Smooth muscle cell (in vitro differentiated cells): ENCODE results near the gene ZNF528. TPM values are rescaled to one million over a fixed set of nuclear protein-coding genes. Genes with fewer than 3 reads are reported as not detected.
A peak's percentile ranks its signal among the peaks of the same experiment; 100 is the strongest.

Experiments
- DNase-seq: peaks from one replicate; lab custom pipeline; 2025; ENCODE audit not compliant: unreplicated experiment; lab: John Stamatoyannopoulos, UW
- H2AFZ ChIP-seq: fragments of 200-600 bp; sonication (generic); 2 replicates; pipeline ENCODE4 v1.6.0; 2016; ENCODE audit warnings: antibody characterized with exemption, low read depth, mild to moderate bottlenecking
- H3F3A ChIP-seq: fragments of 200-600 bp; sonication (generic); 2 replicates; pipeline ENCODE4 v1.6.0; 2017; ENCODE audit warnings: antibody characterized with exemption, low read depth
- H3K27ac ChIP-seq: fragments of 200-600 bp; sonication (generic); 2 replicates; pipeline ENCODE4 v1.5.1; 2016; ENCODE audit warnings: low read depth, mild to moderate bottlenecking
- H3K27me3 ChIP-seq: fragments of 200-600 bp; sonication (generic); 2 replicates; pipeline ENCODE4 v1.6.1; 2016; ENCODE audit warnings: low read depth, mild to moderate bottlenecking
- H3K36me3 ChIP-seq: fragments of 200-600 bp; sonication (generic); 2 replicates; pipeline ENCODE4 v1.5.1; 2016; ENCODE audit warnings: low read depth
- H3K4me1 ChIP-seq: fragments of 200-600 bp; sonication (generic); 2 replicates; pipeline ENCODE4 v1.5.1; 2016; ENCODE audit warnings: low read depth
- H3K4me2 ChIP-seq: fragments of 200-600 bp; sonication (generic); 2 replicates; pipeline ENCODE4 v1.6.0; 2016; ENCODE audit warnings: mild to moderate bottlenecking
- H3K4me3 ChIP-seq: fragments of 200-600 bp; sonication (generic); 2 replicates; pipeline ENCODE4 v1.5.1; 2016; ENCODE audit warnings: mild to moderate bottlenecking
- H3K79me2 ChIP-seq: fragments of 200-600 bp; sonication (generic); 2 replicates; pipeline ENCODE4 v1.6.0; 2016; ENCODE audit warnings: low read depth, mild to moderate bottlenecking
- H3K9ac ChIP-seq: fragments of 200-600 bp; sonication (generic); 2 replicates; pipeline ENCODE4 v1.6.0; 2016; ENCODE audit warnings: low read depth
- H3K9me3 ChIP-seq: fragments of 200-600 bp; sonication (generic); replicated peaks from 2 replicates; pipeline ENCODE4 v1.5.1; 2016; ENCODE audit warnings: low read depth
- H4K20me1 ChIP-seq: fragments of 200-600 bp; sonication (generic); 2 replicates; pipeline ENCODE4 v1.6.0; 2016; ENCODE audit warnings: low read depth
- CTCF ChIP-seq: fragments of 200-600 bp; sonication (generic); IDR thresholded peaks from 2 replicates; pipeline ENCODE4 v1.5.1; 2017; ENCODE audit warnings: borderline replicate concordance, mild to moderate bottlenecking, antibody characterized with exemption; ENCODE audit not compliant: insufficient read depth, poor library complexity, severe bottlenecking
- WGBS: methylation state at CpG from one replicate; pipeline ENCODE4 v1.1.7; 2016; ENCODE audit warnings: low lambda C conversion rate; 5-methylcytosine and 5-hydroxymethylcytosine counted together
- polyA plus RNA-seq: library from polyadenylated mRNA; unstranded; fragments of >200 nt; fragmentation: Nextera tagmentation; extraction: Ambion mirVana; gene quantifications from 2 replicates; pipeline ENCODE4 v1.2.1, GENCODE V29; 2016
- total RNA-seq: library from RNA; depleted of rRNA; stranded (reverse); fragments of >200 nt; gene quantifications from 2 replicates; pipeline ENCODE4 v1.2.3, GENCODE V29; 2014

Gene ZNF528
- total and polyA plus RNA-seq, 2 experiments from 2014 or later: 16.3 to 21.0 TPM

DNA sequence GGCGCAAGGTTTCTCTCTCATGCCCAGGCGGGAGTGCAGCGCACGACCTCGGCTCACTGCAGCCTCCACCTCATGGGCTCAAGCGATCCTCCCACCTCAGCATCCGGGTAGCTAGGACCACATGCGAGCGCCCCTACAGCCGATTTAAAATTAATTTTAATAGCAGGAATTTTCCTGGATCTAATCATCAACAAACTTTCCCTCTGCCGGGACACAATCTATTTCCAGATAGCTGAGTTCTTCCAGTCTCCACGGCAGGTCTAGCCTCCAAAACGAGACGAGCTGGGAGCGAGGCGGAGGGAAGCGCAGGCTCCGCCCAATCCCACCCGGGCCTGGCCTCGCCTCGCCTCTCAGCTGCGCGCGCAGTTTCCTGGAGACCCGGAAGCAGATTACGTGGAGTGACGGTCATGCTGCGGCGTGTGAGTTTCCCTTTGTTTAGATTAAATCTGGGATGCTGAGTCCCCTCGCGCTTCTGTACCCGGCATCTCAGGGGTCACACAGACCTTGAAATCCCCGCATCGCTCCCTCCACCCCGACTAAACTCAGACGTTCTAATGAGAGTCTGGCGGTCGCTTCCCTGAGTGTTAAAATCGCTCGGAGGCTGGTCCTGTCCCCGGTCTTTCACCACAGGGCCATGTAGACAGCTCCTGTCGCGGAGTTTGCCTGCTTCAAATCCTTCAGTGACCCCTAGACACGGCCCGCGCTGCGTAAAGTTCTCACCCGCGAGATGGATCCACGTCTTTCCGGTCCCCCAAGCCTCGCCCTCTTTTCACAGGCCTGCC lies 27.9 kb upstream of the ZNF528 start, which contains the start of gene ZNF880:
TSS of gene ZNF880 (plus strand) at position 365 of the 782 bp plus-strand sequence. CDS start at position 408, 43 bp downstream.
- H3K4me1 ChIP-seq: peaks cover 4% of the 10 kb centered on the region
- H2AFZ ChIP-seq: peak within 1 kb of the TSS; percentile 80

GRCh38 chr19:52370341-52370710 lies 27.3 kb upstream of the ZNF528 start:
- 54% methylated on average over 7 of the region's 7 CpGs for WGBS
- Histone ChIP-seq H3K9me3 (peaks cover 21% of the 10 kb centered on the region), H3F3A (peaks cover 10% of the 10 kb centered on the region)

More for the DNA sequence above, 27.9 kb upstream of the ZNF528 start, which contains the start of gene ZNF880:
- H4K20me1 ChIP-seq: no peaks in the 10 kb centered on the region
- no peak for TF ChIP-seq CTCF
- H3F3A ChIP-seq: peaks cover 10% of the 10 kb centered on the region
- WGBS: 15% methylated on average over 52 of the region's 52 CpGs
- no peaks in the 10 kb centered on the region for H3K27me3 ChIP-seq
- peaks cover 18% of the 10 kb centered on the region for H3K79me2 ChIP-seq
- H3K4me3 ChIP-seq: peak within 1 kb of the TSS; percentile 77
- peaks cover 29% of the 10 kb centered on the region for H3K36me3 ChIP-seq
- peaks cover 26% of the 10 kb centered on the region for H3K9me3 ChIP-seq
- peak within 1 kb of the TSS; percentile 96 for H3K4me2 ChIP-seq
- H3K27ac ChIP-seq: peak within 1 kb of the TSS; percentile 100
- H3K9ac ChIP-seq: peak within 1 kb of the TSS; percentile 98
- peak; percentile 13 for DNase-seq

GRCh38 chr19:52391135-52391534 lies 6.5 kb upstream of the ZNF528 start:
- DNase-seq: no peak
- no peak overlapping the region for H3K27ac ChIP-seq
- peaks cover 2% of the 10 kb centered on the region for H3K79me2 ChIP-seq
- H3K36me3 ChIP-seq: peaks cover 25% of the 10 kb centered on the region
- no peaks in the 10 kb centered on the region for H3F3A ChIP-seq
- H2AFZ ChIP-seq: no peak overlapping the region
- no peak overlapping the region for H3K4me2 ChIP-seq
- no peaks in the 10 kb centered on the region for H3K4me1 ChIP-seq
- H3K9ac ChIP-seq: no peak overlapping the region
- TF ChIP-seq CTCF: no peak
- no peaks in the 10 kb centered on the region for H3K27me3 ChIP-seq
- no peak overlapping the region for H3K4me3 ChIP-seq
- 33% methylated on average over 1 of the region's 1 CpG for WGBS
- peaks cover 11% of the 10 kb centered on the region for H3K9me3 ChIP-seq
- H4K20me1 ChIP-seq: no peaks in the 10 kb centered on the region

More at GRCh38 chr19:52370341-52370710, 27.3 kb upstream of the ZNF528 start:
- H3K4me2 ChIP-seq: peak overlapping the region; percentile 96
- H3K9ac ChIP-seq: peak overlapping the region; percentile 98
- H3K27ac ChIP-seq: peak overlapping the region; percentile 100
- DNase-seq: no peak
- H2AFZ ChIP-seq: peak overlapping the region; percentile 80
- peaks cover 18% of the 10 kb centered on the region for H3K79me2 ChIP-seq
- H3K27me3 ChIP-seq: no peaks in the 10 kb centered on the region
- H3K4me3 ChIP-seq: peak overlapping the region; percentile 77
- no peaks in the 10 kb centered on the region for H4K20me1 ChIP-seq
- H3K4me1 ChIP-seq: peaks cover 4% of the 10 kb centered on the region
- TF ChIP-seq CTCF: no peak
- peaks cover 32% of the 10 kb centered on the region for H3K36me3 ChIP-seq
